Neural cell (in vitro differentiated cells): ENCODE data around the gene FUS. TPM values are rescaled to one million over a fixed set of nuclear protein-coding genes. Genes with fewer than 3 reads are reported as not detected.

ENCODE experiments used
- H2AFZ ChIP-seq: fragments of 200-600, 300-800 bp; sonication (generic), shearing (Covaris generic); 2 replicates; pipeline ENCODE4 v1.6.0; 2014; ENCODE audit warnings: low read depth, mild to moderate bottlenecking, antibody characterized with exemption, low read length, moderate library complexity
- H3F3A ChIP-seq: fragments of 200-600 bp; shearing (Covaris generic); 2 replicates; pipeline ENCODE4 v1.6.1; 2016; ENCODE audit warnings: mild to moderate bottlenecking, moderate library complexity, mixed read lengths, antibody characterized with exemption, low read length; ENCODE audit not compliant: insufficient read depth, poor library complexity, severe bottlenecking
- H3K27ac ChIP-seq: fragments of 200-600, 300-800 bp; sonication (generic), shearing (Covaris generic); 2 replicates; pipeline ENCODE4 v1.5.1; 2014; ENCODE audit warnings: mild to moderate bottlenecking, low read length, moderate library complexity
- H3K27me3 ChIP-seq: fragments of 300-800, 200-600 bp; sonication (generic), shearing (Covaris generic); 2 replicates; pipeline ENCODE4 v1.6.0; 2014; ENCODE audit warnings: mild to moderate bottlenecking, low read depth, low read length, moderate library complexity; ENCODE audit not compliant: insufficient read depth
- H3K36me3 ChIP-seq: fragments of 300-800, 200-600 bp; sonication (generic), shearing (Covaris generic); 2 replicates; pipeline ENCODE4 v1.5.1; 2014; ENCODE audit warnings: mild to moderate bottlenecking, antibody characterized with exemption, low read length, moderate library complexity; ENCODE audit not compliant: insufficient read depth
- H3K4me2 ChIP-seq: fragments of 300-800, 200-600 bp; sonication (generic), shearing (Covaris generic); 2 replicates; pipeline ENCODE4 v1.6.0; 2014; ENCODE audit warnings: mild to moderate bottlenecking, low read length
- H3K4me3 ChIP-seq: fragments of 300-800, 200-600 bp; sonication (generic), shearing (Covaris generic); 2 replicates; pipeline ENCODE4 v1.5.1; 2014; ENCODE audit warnings: mild to moderate bottlenecking, low read length, moderate library complexity
- H3K79me2 ChIP-seq: fragments of 200-600 bp; shearing (Covaris generic); replicated peaks from 2 replicates; pipeline ENCODE4 v1.6.0; 2014; ENCODE audit warnings: mild to moderate bottlenecking, low read length, moderate library complexity; ENCODE audit not compliant: insufficient read depth
- H3K9ac ChIP-seq: fragments of 300-800, 200-600 bp; sonication (generic), shearing (Covaris generic); 2 replicates; pipeline ENCODE4 v1.6.1; 2016; ENCODE audit warnings: mild to moderate bottlenecking, low read length, mixed read lengths
- H3K9me2 ChIP-seq: fragments of 200-600 bp; shearing (Covaris generic); 2 replicates; pipeline ENCODE4 v1.6.1; 2016; ENCODE audit warnings: mild to moderate bottlenecking, low read length, mixed read lengths; ENCODE audit not compliant: insufficient read depth
- H3K9me3 ChIP-seq: fragments of 200-600, 300-800 bp; sonication (generic), shearing (Covaris generic); 2 replicates; pipeline ENCODE4 v1.6.1; 2016; ENCODE audit warnings: mild to moderate bottlenecking, mixed run types, low read length, moderate library complexity, mixed read lengths
- H4K20me1 ChIP-seq: fragments of 200-600 bp; shearing (Covaris generic); 2 replicates; pipeline ENCODE4 v1.6.1; 2016; ENCODE audit warnings: mild to moderate bottlenecking, mixed run types; ENCODE audit not compliant: insufficient read depth
- EP300 ChIP-seq: fragments of 450-650 bp; conservative IDR thresholded peaks from 2 replicates; pipeline ENCODE4 v1.6.1; 2014; ENCODE audit warnings: antibody characterized with exemption, mild to moderate bottlenecking, moderate library complexity; ENCODE audit not compliant: poor library complexity, severe bottlenecking
- EZH2 ChIP-seq: fragments of 200-600, 300-800 bp; shearing (Covaris generic), sonication (generic); IDR thresholded peaks from 2 replicates; pipeline ENCODE4 v1.6.1; 2014; ENCODE audit warnings: antibody characterized with exemption, low read length, borderline replicate concordance, mild to moderate bottlenecking; ENCODE audit not compliant: insufficient read depth, poor library complexity, severe bottlenecking
- MXI1 ChIP-seq: fragments of 450-650 bp; conservative IDR thresholded peaks from 2 replicates; pipeline ENCODE4 v1.6.1; 2014; ENCODE audit warnings: antibody characterized with exemption, mild to moderate bottlenecking; ENCODE audit not compliant: poor library complexity, severe bottlenecking
- POLR2AphosphoS5 ChIP-seq: IDR thresholded peaks from 2 replicates; pipeline ENCODE4 v1.6.1; 2012
- RAD21 ChIP-seq: fragments of 450-650 bp; conservative IDR thresholded peaks from 2 replicates; pipeline ENCODE4 v1.6.1; 2014; ENCODE audit warnings: antibody characterized with exemption, mild to moderate bottlenecking, moderate library complexity
- SMC3 ChIP-seq: fragments of 450-650 bp; conservative IDR thresholded peaks from 2 replicates; pipeline ENCODE4 v1.6.1; 2014; ENCODE audit warnings: antibody characterized with exemption, mild to moderate bottlenecking, moderate library complexity; ENCODE audit not compliant: poor library complexity
- TAF1 ChIP-seq: IDR thresholded peaks from 2 replicates; pipeline ENCODE4 v1.6.1; 2012; ENCODE audit warnings: low read depth
- polyA plus RNA-seq: library from polyadenylated mRNA; depleted of rRNA; stranded (reverse); fragments of >200 nt; gene quantifications from 2 replicates; pipeline ENCODE4 v1.2.3, GENCODE V29; 2014
- TF ChIP-seq, protein P1 (sequence below): IDR thresholded peaks from 2 replicates; pipeline ENCODE4 v1.6.1; 2012; ENCODE audit warnings: borderline replicate concordance
- TF ChIP-seq, protein P2 (sequence below): fragments of 450-650 bp; IDR thresholded peaks from 2 replicates; pipeline ENCODE4 v1.5.1; 2014; ENCODE audit warnings: antibody characterized with exemption, mild to moderate bottlenecking, moderate library complexity; ENCODE audit not compliant: poor library complexity, severe bottlenecking

Gene FUS
- polyA plus RNA-seq, 1 donor from 2014 or later = 54.3 TPM

DNA sequence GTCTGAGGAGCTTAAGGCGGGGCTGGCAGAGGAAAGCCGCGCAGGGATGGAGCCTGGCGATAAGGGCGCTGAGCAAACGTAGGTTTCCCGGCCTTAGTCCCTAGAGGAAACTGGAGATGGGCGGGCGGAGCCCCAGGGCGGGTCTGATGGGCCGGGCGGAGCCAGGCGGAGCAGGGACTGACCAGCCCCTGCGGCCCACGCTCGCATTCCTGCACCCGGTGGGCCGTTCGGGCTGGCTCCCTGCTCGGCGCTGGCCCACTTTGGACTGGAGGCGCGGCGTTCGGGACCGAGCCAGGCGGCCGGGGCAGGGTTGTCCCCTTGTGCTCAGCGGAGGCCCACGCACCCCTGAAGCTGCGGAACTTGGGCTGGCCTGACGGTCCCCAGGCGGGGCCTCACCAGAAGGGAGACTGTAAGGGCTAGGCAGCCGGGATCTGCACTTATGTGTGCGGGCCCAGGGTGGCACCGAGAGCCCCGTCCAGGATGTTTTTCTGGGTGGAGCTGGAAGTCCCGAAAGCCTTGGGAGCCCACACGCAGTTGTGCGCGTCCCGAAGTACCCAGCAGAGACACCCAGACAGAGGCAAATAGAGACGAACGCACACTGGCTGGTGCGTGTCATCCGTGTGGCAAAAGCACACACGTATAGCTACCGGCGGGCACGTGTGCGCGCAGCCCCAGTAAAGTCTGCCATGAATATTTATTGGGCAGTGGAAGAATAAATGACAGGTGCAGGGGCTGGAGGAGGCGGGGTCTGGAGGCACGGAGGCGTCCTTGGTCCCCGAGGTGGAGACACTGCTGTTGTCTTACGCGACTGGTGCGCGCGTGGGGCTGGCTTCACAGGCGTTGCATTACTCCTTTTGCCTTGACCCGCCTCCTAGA, 35.6 kb downstream of the FUS start:
- TF ChIP-seq MXI1 (peak; percentile 63), EZH2 (no peak)
- Histone ChIP-seq H3K4me3 (peak overlapping the region; percentile 66), H3K9me3 (no peaks in the 10 kb centered on the region), H3K4me2 (peak overlapping the region; percentile 70), H3F3A (no peaks in the 10 kb centered on the region), H2AFZ (no peak overlapping the region), H3K36me3 (no peaks in the 10 kb centered on the region), H3K27ac (no peak overlapping the region), H4K20me1 (no peaks in the 10 kb centered on the region), H3K79me2 (no peaks in the 10 kb centered on the region), H3K9me2 (no peaks in the 10 kb centered on the region), H3K9ac (peak overlapping the region; percentile 44), H3K27me3 (peaks cover 55% of the 10 kb centered on the region)

DNA sequence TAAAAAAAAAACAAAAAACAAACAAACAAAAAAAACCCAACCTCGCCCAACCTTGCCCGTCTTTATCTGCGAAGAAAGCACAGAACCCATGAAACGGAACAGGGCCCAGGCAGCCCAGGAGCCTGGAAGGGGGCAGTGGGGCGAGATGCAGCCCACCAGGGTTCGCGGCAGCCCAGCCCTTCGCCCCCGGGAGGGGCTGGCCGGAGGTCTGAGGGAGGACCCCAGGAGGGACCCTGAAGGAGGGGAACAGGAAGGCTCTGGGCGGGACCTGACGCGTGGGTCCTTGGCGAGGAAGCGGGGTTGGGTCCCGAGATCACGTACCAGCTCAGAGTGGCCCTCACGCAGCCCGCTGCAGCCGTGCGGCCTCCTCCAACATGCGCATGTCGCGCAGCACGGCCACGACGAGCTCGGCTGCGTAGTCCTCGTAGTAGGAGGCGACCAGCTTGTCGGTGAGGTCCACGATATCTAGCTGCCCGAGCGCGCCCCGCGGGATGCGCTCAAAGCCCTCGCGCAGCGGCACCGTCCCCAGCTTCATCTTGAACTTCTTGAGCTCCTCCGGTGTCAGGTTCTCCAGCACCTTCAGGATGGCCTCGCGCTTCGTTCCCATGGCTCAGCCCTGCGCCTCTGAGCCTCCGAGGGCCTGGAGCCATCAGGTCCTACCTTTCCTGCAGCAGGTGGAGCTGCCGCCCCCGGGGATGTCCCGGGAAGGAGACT, 36.6 kb downstream of the FUS start, which contains the start of gene PYDC1:
TSS of gene PYDC1 (minus strand) at position 714 of the 714 bp plus-strand sequence. CDS start at position 607, 107 bp downstream.
- peak within 1 kb of the TSS; percentile 70 for H3K4me2 ChIP-seq
- H3K36me3 ChIP-seq = no peaks in the 10 kb centered on the region
- H2AFZ ChIP-seq = no peak within 1 kb of the TSS
- H3K79me2 ChIP-seq = no peaks in the 10 kb centered on the region
- no peak for TF ChIP-seq EZH2
- TF ChIP-seq, protein P1, sequence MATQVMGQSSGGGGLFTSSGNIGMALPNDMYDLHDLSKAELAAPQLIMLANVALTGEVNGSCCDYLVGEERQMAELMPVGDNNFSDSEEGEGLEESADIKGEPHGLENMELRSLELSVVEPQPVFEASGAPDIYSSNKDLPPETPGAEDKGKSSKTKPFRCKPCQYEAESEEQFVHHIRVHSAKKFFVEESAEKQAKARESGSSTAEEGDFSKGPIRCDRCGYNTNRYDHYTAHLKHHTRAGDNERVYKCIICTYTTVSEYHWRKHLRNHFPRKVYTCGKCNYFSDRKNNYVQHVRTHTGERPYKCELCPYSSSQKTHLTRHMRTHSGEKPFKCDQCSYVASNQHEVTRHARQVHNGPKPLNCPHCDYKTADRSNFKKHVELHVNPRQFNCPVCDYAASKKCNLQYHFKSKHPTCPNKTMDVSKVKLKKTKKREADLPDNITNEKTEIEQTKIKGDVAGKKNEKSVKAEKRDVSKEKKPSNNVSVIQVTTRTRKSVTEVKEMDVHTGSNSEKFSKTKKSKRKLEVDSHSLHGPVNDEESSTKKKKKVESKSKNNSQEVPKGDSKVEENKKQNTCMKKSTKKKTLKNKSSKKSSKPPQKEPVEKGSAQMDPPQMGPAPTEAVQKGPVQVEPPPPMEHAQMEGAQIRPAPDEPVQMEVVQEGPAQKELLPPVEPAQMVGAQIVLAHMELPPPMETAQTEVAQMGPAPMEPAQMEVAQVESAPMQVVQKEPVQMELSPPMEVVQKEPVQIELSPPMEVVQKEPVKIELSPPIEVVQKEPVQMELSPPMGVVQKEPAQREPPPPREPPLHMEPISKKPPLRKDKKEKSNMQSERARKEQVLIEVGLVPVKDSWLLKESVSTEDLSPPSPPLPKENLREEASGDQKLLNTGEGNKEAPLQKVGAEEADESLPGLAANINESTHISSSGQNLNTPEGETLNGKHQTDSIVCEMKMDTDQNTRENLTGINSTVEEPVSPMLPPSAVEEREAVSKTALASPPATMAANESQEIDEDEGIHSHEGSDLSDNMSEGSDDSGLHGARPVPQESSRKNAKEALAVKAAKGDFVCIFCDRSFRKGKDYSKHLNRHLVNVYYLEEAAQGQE = no peak
- no peak for TF ChIP-seq SMC3
- no peak for TF ChIP-seq MXI1
- no peak for TF ChIP-seq POLR2AphosphoS5
- no peak for TF ChIP-seq RAD21
- TF ChIP-seq, protein P2, sequence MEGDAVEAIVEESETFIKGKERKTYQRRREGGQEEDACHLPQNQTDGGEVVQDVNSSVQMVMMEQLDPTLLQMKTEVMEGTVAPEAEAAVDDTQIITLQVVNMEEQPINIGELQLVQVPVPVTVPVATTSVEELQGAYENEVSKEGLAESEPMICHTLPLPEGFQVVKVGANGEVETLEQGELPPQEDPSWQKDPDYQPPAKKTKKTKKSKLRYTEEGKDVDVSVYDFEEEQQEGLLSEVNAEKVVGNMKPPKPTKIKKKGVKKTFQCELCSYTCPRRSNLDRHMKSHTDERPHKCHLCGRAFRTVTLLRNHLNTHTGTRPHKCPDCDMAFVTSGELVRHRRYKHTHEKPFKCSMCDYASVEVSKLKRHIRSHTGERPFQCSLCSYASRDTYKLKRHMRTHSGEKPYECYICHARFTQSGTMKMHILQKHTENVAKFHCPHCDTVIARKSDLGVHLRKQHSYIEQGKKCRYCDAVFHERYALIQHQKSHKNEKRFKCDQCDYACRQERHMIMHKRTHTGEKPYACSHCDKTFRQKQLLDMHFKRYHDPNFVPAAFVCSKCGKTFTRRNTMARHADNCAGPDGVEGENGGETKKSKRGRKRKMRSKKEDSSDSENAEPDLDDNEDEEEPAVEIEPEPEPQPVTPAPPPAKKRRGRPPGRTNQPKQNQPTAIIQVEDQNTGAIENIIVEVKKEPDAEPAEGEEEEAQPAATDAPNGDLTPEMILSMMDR = no peak
- TF ChIP-seq TAF1 = no peak
- no peak for TF ChIP-seq EP300
- H3F3A ChIP-seq = no peaks in the 10 kb centered on the region
- no peak within 1 kb of the TSS for H3K27ac ChIP-seq
- H4K20me1 ChIP-seq = no peaks in the 10 kb centered on the region
- peak within 1 kb of the TSS; percentile 7 for H3K9ac ChIP-seq
- H3K9me2 ChIP-seq = no peaks in the 10 kb centered on the region
- peaks cover 55% of the 10 kb centered on the region for H3K27me3 ChIP-seq
- H3K4me3 ChIP-seq = peak within 1 kb of the TSS; percentile 66
- no peaks in the 10 kb centered on the region for H3K9me3 ChIP-seq
